Fibroblast of upper back skin (primary cell): Measurements from ENCODE around the gene PER2.

Source experiments
- DNase-seq: peaks from one replicate; pipeline ENCODE4 v3.0.0-alpha.2; 2013

Gene PER2

GRCh38 chr2:238226698-238227586 lies 61.5 kb downstream of the PER2 start:
- DNase-seq: no peak

- DNase-seq: peak; percentile 63
Measured at GRCh38 chr2:238225911-238226697, 62.3 kb downstream of the PER2 start.

- DNase-seq: no peak
Measured at GRCh38 chr2:238225121-238225520, 63.3 kb downstream of the PER2 start.

GRCh38 chr2:238224356-238225035 lies 63.9 kb downstream of the PER2 start:
- no peak for DNase-seq

- DNase-seq: no peak
Measured at GRCh38 chr2:238220892-238221521, 67.4 kb downstream of the PER2 start.

GRCh38 chr2:238220274-238220891 lies 68.0 kb downstream of the PER2 start:
- no peak for DNase-seq

GRCh38 chr2:238216651-238217184 lies 71.7 kb downstream of the PER2 start:
- DNase-seq: no peak

GRCh38 chr2:238207006-238207405 lies 81.4 kb downstream of the PER2 start:
- DNase-seq: no peak

- no peak for DNase-seq
Measured at GRCh38 chr2:238203973-238204683, 84.3 kb downstream of the PER2 start.

- peak; percentile 80 for DNase-seq
Measured at GRCh38 chr2:238203094-238203972, 85.1 kb downstream of the PER2 start, which contains the start of gene ILKAP. Gene ILKAP, minus strand, starts transcription at chr2:238203695. Its CDS starts 142 bp downstream, at chr2:238203553.

GRCh38 chr2:238202326-238203093 lies 85.9 kb downstream of the PER2 start:
- DNase-seq: peak; percentile 4
